ENCODE measurements around the gene KRT76.

The KRT76 gene

DNA sequence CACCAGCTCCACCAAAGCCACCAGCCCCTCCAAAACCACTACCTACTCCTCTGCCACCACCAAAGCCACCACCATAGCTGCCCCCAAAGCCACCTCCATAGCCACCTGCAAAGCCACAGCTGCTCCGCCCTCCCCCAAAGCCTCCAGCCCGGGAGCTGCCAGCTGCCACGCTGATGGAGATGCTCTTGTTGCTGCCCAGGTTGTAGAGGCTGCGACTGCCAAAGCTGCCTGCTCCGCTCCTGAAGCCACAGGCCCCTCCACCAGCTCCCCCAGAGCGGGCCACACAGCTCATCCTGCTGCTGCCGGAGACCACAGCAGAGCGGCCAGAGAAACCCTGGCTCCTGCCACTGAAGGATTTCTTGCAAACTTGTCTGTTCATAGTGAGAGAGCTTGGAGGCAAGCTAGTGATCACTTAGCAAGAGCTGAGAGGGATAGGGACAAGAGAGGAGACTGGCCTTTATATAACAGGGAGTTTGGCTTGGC lies at the start of gene KRT76:
Gene KRT76, minus strand, starts transcription at position 433 of the 483 bp plus-strand sequence. Its CDS starts 54 bp downstream, at position 379.
- no peak for DNase-seq

DNA sequence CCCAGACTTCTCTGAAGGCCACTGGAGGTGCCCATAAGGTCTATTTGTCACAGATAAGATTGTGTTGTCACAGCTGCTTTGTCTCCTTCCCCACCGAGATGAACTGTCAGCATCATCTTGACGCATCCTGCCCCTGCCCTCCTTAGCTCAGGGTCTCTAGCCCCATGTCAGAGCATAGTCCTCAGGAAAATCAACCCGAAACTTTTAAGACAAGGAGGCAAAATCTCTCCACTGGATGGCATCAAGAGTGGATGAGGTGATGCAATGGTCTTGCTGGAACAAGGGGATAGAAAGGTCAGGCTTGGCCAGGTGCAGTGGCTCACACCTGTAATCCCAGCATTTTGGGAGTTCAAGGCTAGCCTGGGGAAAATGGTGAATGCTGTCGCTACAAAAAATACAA lies 48.8 kb upstream of the KRT76 start:
- DNase-seq, result no peak

DNA sequence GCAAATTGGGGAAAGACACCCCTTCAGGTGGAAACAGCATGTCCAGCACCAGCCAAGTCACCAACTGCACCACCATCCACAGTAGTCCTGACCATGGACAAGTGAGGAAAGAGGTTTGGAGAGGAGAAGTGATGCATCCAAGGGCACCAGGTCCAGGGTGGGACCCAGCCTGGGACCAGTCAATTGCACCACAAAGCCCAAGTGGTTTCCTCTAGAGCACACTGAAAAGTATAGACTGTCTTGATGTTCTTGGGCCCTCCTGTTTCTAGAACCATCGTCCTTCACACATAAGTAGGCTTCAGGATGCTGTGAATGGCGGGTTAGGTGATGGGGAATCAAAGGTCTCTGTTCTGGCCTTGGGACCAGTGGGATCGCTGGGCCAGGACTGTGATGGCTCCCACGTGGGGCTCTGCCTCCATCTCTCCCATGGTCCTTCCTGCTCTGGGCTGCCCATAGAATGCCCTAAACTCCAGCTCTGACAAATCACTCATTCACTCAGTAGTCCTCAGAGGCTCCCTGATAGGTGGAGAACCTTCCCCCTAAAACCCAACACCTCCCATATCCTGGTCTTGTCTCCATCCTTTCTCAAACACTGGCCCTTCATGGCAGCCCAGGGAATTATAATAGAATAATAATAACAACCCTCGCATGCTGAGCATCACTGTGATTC lies 47.7 kb upstream of the KRT76 start:
- no peak for DNase-seq

DNA sequence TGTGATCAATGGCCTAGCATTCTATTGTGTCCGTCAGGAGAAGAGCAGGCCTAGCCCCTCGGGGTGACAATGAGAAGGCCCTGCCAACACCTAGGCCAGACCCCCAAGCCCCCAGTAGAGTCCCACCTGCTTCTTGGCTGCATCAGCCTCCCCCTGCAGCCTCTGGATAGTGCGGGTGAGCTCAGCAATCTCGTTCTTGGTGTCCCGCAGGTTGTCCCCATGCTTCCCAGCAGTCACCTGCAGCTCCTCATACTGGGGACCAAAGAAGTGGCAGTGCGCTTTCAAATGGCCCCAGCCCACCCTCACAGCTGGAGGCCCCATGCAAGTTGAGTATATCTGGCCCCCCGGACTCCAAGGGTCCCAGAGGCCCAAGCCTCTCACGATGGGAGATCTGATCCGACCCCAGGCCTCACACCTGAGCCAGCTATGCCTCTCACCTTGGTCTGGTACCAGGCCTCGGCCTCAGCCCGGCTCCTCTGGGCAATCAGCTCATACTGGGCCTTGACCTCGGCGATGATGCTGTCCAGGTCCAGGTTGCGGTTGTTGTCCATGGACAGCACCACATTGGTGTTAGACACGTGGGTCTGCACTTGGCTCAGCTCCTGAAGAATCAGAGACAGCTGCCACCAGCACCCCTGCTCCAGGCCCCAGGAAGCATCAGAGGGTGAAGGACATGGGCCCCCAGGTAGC lies 46.8 kb upstream of the KRT76 start:
- DNase-seq, result no peak

DNA sequence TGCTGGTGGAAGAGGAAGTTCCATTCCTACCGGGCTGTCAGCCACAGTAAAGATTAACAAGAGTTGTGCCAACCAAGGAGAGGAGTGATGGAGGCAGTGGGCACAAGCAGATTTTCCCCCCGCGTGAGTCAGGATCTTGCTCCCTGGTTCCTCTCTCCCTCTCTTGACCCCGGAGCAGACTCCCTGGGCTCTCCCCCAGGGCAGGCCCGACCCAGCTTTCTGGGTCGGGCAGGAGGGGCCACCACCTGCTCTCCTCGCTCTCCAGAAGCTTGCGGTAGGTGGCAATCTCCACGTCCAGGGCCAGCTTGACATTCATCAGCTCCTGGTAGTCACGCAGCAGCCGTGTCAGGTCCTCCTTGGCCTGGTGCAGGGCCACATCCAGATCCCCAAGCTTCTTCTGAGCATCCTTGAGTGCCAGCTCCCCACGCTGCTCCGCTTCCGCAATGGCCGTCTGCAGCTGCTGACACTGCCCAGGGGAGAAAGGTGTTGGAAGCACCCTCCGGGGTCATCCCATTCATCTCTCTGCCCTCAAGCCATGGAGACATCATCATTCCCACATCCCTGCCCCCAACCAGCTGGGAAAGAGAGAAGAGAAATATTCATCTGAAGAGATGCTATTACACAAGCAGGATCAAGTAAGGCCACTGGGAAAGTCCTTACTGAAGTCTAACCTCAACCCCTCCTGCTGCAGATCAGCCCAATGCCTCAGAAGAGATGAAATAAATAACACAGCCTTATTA lies 45.8 kb upstream of the KRT76 start:
- no peak for DNase-seq

DNA sequence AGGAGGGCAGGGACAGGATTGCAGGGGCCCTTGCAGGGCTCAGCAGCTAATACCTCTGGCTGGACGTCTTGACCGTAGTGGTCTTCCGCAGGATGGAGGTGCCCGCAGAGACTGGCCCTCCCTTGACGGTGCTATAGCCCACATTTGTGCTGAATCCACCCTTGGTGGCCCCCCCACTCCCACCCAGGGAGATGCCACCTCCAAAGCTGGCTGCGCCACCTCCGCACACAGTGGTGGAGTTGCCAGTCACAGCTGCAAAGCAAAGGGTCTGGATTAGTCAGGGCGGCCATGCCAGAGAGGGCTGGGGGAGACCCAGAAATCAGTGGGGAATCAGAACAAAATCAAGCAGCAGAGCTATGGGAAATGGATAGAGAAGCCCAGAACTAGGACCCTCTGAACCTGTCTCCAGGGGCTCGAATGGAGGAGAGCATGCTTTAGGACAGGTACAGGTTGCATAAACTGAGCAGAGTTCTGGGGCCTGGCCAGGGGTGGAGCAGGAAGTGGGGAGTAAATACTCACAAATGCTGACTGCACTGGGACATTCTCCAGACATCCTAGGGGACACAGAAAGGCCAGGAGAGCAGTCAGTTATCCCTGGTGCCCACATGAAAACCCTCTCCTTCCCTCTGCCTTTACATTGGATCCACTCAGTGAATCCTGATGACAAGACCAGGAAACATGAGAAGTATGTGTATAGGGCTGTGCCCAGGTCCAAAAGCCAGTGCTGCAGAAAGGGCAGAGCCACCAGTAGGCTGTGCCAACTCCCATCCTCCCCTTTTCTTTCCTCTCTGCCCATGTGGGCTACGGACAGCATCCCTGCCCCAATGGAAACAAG lies 44.9 kb upstream of the KRT76 start:
- DNase-seq, result no peak

DNA sequence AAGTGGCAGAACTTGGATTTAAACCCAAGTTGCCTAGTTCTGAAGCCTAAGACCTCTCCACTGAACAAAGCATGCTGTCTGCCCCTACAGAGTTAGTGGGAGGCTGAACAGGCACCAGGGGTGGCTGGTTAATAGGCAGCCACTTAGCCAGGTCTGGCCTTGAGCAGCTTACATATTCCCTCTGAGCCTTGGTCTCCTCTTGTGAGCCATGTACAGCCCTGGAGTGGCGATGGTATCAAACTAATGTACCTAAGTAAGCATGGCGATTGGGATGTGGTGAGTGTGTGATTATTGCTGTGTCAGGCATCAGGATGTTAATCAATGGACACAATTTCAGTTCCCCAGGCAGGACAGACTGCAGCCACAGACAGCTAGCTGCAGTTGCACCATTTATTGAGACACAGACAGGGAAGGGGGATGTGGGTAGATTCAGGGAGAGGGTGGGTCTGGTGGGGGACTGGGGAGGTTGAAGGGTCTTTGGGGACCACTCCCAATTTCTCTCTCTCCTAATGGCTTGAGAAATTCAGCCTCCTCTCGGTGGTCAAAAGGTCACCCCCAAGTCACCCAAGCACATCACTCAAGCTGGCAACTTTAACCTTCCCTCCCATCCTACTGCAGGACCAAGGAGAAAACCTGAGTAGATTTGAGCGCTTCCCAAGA lies 44.1 kb upstream of the KRT76 start:
- no peak for DNase-seq

DNA sequence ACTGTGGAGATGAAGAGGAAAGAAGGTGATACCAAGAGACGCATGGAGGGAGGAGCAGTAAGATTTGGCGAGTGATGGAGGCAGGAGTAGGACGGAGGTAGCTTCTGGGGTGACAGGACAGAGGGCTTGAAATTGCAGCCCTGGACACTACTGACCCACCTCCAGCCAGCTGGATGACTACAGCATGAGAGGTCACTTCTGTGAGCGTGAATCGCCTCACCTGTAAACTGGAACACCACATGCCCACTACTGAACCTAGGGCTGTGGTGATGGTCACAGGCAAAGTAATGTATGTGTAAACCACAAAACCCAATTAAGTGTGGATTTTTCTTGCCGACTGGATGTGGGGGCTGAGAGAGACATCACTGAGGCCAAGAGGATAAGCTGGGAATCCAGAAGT lies 43.4 kb upstream of the KRT76 start:
- no peak for DNase-seq

DNA sequence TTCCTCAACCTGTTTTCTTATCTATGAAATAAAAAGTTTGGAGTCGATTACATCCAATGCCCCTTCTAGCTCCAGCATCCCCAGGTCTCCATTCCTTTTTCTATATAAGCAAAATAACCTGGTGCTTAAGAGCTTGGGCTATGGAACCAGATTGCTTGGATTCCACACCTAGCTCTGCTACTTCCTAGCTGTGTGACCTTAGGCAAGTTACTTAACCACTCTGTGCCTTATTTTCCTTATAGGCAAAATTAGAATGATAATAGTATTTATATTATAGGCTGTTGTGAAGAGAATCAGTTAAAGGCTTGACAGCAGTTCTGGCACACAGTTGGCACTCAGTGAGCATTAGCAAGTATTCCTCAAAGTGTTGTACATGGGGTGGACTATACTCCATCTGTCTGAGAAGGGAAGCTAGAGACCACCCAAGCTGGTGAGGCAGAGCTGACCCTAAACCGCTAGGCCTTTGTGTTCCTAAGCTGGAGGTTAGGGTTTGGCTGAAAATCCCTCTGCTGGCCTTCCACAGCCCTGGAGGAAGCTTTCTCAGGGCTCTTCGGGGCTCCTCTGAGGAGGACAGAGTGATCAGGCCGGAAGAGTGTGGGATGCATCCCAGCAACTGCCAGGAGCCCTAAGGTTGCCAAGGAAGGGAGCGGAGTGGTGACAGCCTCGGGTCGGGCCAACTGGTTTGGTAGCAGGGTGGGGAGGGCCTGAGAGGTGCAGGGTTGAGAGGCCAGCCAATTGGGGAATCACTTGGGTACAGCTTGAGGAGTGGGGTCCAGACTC lies 42.8 kb upstream of the KRT76 start:
- DNase-seq, result no peak

DNA sequence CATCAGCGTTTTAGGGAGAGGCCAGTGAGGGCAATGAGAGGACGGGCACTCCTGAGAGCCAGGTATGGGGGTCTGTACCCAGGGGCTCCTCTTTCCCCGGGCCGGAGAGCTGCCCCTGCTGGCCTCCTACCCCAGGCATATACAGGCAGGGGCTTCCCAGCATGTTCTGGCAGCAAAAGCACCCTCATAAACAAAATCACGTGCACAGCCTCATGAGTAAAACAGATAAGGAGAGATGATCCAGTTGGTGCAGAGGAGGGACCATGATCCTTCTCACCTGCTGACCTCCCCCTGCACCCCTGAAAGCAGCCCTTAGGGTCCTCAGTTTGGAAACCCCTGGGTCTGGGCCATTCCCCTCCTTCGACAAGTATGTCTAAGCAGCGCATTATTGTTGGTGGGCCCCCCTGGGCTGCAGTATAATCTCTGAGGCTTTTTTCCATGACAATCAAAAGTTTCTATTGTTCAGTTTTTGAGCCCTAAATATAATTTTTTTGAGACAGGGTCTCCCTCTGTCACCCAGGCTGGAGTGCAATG lies 41.8 kb upstream of the KRT76 start:
- no peak for DNase-seq

DNA sequence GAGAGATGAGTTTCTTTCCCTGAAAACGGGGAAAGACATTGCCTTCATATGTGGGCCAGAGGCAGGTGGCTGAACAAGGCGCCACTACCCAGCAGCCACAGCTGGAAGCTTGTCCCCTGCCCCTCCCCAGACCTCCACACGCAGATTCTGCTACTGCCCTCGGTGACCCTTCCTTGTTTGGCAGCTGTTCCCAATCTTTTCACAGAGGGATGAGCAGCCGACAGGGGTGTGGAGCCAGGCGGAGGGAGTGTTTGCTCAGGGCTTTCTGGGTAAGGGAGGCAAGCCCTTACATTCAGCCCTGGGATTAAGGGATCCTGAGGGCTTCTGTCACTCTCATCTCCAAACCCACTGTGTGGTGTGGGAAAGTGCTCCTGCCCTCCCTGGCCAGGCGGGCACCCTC lies 41.2 kb upstream of the KRT76 start:
- no peak for DNase-seq

DNA sequence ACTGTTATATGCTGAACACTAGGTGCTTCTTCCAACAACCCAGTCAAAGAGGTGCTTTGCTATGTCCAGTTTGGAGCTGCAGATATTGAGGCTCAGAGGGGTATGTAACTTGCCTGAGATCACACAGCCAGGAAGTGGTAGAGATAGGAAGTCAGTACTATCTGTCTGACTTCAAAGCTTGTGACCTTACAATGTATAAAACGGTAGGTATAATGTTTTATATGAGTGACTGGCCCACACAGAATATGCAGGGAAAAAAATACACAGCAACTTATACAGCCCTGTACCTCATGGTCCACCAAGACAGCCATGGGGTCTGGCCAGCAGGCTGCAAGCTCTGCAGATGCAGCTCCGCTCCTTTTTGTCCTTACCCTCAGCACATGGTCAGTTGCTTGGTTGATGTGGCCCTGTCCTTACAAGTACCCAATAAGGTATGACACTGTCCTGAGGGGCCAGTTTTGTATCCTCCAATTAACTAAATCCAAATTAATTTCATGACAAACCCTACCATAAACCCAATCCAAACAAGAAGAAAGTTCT lies 40.6 kb upstream of the KRT76 start:
- DNase-seq, result no peak

DNA sequence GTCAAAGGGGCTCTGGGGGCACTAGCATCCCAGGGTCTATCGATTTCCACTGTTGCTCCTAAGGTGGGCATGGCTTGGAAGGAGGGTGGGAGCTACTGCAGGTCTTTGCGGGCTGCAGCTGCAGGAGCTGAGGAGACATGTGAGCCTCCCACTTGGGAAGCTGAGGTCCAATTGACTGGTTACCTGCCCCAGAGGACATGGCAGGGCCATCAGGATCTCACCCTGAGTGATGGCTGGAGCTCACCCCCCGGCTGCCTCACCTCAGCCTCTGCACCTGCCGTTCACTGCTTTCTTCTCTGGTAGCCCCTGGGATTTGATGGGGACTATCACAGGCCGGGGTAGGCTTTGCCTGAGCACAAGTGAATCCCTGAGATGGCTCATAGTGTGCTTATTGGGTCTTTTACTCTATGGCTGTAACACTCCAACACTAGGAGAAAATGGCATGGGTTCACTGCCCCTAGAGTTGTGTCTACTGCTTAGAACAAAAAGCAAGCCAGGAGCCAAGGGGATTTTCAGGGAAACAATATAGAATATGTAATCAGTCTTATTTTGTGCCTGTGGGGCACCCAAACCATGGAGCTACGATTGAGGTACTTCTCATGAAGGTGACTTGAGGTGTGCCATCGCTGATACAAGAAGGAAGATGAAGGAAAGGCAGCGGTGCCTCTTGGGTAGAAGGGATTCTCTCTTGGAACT lies 40.0 kb upstream of the KRT76 start:
- no peak for DNase-seq

DNA sequence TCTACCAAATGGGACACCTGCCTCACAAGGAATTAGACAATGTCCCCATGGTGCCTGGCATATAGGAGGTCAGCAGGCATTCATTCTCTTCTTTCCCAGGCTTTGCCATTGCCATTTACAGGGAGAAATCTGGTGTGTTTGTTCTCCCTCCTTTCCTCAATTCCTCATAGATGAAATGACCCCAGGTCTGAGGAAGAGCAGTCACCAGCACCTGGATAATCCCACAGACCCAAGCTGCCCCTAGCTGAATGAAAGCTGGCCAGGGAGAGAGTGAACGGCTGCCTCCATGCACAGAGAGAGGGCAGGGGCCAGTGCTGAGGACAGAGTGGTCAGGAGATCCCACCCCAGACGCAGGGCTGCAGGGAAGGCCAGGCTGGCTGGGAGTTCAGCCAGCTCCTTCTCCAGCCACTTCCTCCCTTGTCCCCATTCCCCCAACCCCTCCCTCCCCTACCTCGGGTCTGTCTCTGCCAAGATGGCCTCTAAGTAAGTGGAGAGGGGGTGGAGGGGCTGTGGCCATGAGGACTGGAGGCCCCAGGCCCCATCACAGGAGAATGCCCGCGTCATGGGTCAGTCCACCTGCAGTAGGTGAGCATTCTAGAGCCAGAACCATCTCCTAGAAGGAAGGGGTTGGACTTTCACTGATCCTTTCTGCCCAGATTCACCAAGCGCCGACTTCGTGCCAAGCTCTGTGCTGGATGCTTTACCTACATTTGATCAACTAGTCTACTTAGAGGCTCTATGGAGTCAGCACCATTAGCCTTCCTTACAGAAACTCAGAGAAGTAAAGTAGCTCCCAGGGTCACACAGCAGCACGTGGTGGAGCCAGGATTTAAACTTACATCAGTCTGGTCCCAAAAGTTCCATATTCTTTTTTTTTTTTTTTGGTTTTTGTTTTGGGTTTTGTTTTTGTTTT lies 38.8 kb upstream of the KRT76 start:
- DNase-seq, result no peak

DNA sequence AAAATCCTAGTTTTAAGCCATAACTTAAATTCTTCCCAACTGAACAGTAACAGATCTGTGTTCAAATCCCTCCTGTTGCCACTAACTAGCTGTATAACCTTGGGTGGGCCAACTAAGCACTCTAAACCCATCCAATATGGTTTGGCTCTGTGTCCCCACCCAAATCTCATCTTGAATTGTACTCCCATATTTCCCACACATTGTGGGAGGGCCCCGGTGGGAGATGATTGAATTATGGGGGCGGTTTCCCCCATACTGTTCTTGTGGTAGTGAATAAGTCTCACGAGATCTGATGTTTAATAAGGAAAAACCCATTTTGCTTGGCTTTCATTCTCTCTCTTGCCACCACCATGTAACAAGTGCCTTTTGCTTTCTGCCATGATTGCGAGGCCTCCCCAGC lies 38.0 kb upstream of the KRT76 start:
- no peak for DNase-seq

DNA sequence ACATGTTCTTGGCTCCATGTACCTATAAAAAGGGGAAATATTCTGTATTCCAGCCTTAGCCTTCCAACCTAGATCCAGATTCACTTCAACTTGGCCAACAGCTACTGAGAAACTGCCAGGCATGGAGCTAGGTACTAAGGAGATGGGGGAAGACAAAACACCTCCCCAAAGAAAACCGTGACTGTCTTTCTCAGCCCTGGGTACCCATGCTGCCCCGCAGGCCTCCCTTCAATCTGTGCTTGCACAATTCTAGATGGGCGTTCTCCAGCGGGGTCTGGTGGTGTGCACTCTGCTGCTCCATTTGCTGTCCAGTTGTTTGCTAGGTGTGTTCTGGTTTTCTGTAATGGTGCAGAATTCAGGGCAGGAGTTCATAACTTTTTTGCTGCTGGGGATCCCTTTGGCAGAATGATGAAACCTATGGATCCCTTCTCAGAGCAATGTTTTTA lies 37.6 kb upstream of the KRT76 start:
- DNase-seq, result no peak

DNA sequence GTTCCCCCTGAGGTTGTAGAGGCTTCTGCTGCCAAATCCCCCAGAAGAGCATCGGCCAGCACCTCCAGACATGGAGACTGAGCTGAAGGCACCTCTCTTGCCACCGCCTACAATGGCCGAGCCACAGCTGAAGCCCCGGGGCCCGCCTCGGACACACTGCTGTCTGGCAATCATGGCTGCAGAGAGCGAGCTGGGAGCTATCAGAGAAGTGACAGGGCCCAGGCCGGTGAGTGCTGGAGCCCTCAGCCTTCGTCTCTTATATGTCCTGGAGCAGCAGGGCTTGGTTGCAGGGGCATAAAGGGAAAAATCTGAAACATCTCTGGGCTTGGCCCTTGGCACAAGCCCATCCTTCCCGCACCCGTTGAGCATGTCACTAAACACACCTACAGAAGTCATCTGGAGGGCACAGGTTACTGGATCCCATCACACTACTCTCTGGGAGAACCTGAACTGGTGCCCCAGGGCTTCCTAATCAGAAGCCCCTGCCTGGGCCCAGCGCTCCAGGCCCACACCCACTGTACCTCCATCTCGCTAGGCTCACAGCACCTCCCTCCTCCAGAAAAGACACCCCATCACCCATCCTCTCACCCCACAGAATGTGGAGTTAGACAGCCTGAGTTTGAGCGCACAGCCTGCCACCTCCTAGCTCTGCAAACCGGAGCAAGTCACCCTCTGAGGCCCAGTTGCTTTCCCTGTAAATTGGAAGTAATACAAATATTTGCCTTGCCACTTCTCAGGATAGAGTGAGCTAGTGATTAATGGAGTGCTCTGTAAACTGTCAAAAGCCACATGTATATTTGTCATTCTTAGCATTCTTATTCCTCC lies 37.0 kb upstream of the KRT76 start, which contains the start of gene KRT4:
Gene KRT4, minus strand, starts transcription at position 232 of the 825 bp plus-strand sequence. Its CDS starts 58 bp downstream, at position 174.
- DNase-seq, result no peak

DNA sequence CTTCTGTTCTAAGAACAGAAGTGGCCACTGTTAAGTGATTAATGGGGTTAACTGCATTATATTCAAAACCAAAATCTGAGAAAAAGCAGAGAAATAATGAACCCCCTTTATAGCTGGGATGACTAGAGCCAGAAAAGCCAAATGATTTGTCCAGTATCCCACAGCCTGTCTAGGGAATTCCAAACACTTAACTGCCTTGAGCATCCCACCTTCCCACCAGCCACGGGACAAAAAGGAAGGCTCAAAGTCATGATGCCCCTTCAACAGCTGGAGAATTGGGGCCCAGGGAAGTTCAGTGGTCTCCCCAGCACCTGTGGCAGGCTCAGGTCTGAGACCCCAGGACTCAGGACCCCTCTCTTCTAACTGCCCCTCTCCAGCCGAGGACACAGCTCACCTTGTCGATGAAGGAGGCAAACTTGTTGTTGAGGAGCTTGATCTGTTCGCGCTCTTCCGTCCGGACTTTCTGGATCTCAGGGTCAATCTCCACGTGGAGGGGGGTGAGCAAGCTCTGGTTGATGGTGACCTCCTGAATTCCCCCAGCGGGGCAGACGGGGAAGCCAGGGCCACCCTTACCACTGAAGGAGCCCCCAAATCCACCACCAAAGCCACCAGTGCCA lies 36.2 kb upstream of the KRT76 start:
- no peak for DNase-seq
